HEK293 (cell line): ENCODE measurements around the gene KLRC1.
"Not testable (repeated sequence)": the region's sequence is repeated elsewhere in the genome, so short reads cannot be mapped to it uniquely, and the experiment has no call there.

Source experiments
- CTCF ChIA-PET: fragments of 350-600 bp; formaldehyde crosslinking; extraction: SDS; loops from one replicate; lab custom pipeline; 2021; ENCODE audit warnings: antibody characterized with exemption; lab: Yijun Ruan, JAX
- POLR2A ChIA-PET: fragments of 300-600 bp; formaldehyde crosslinking; extraction: SDS; loops from one replicate; lab custom pipeline; 2020; ENCODE audit warnings: antibody characterized with exemption, inconsistent platforms; lab: Yijun Ruan, JAX
- H3K27ac ChIP-seq: fragments of 200-500 bp; sonication (Bioruptor generic); 2 replicates; pipeline ENCODE4 v1.5.1; 2014; ENCODE audit warnings: low read depth, low read length, control low read depth, inconsistent platforms; ENCODE audit errors: extremely low read depth
- H3K36me3 ChIP-seq, 2 experiments: fragments of 200-500 bp in 1 of 2; sonication (Bioruptor generic) in 1 of 2; 1 replicate in 1 of 2; 2 replicates in 1 of 2; pipeline ENCODE4 v1.5.1; 2014 to 2017; ENCODE audit warnings: inconsistent platforms in 2 of 2, low read length in 2 of 2; ENCODE audit not compliant: control insufficient read depth in 2 of 2, insufficient read depth in 1 of 2
- H3K4me1 ChIP-seq: fragments of 200-500 bp; sonication (Bioruptor generic); 2 replicates; pipeline ENCODE4 v1.5.1; 2014; ENCODE audit warnings: mild to moderate bottlenecking, low read length, inconsistent platforms; ENCODE audit not compliant: control insufficient read depth, insufficient read depth
- H3K4me3 ChIP-seq: 2 replicates; pipeline ENCODE4 v1.5.1; 2011; ENCODE audit warnings: low read depth, mild to moderate bottlenecking, control low read depth, low read length, moderate library complexity
- H3K9me3 ChIP-seq: fragments of 200-500 bp; sonication (Bioruptor generic); 2 replicates; pipeline ENCODE4 v1.5.1; 2014; ENCODE audit warnings: low read depth, low read length, inconsistent platforms; ENCODE audit not compliant: control insufficient read depth, insufficient read depth
- INSM2 ChIP-seq: fragments of 450-650 bp; formaldehyde crosslinking; IDR thresholded peaks from 2 replicates; pipeline ENCODE4 v1.5.1; 2016; ENCODE audit warnings: missing biosample characterization, missing genetic modification characterization
- SCRT1 ChIP-seq: fragments of 450-650 bp; formaldehyde crosslinking; IDR thresholded peaks from 2 replicates; pipeline ENCODE4 v1.5.1; 2016; ENCODE audit warnings: missing biosample characterization, missing genetic modification characterization, borderline replicate concordance
- TSHZ1 ChIP-seq: fragments of 450-650 bp; formaldehyde crosslinking; IDR thresholded peaks from 2 replicates; pipeline ENCODE4 v1.5.1; 2016; ENCODE audit warnings: missing biosample characterization, missing genetic modification characterization, borderline replicate concordance
- ZBTB26 ChIP-seq: fragments of 450-650 bp; formaldehyde crosslinking; optimal IDR thresholded peaks from 2 replicates; pipeline ENCODE3; 2016; ENCODE audit warnings: missing biosample characterization, mild to moderate bottlenecking, missing genetic modification characterization
- ZBTB49 ChIP-seq: fragments of 450-650 bp; formaldehyde crosslinking; IDR thresholded peaks from 2 replicates; pipeline ENCODE4 v1.5.1; 2016; ENCODE audit warnings: missing biosample characterization, missing genetic modification characterization, low read depth
- ZNF18 ChIP-seq: fragments of 450-650 bp; formaldehyde crosslinking; IDR thresholded peaks from 2 replicates; pipeline ENCODE4 v1.5.1; 2016; ENCODE audit warnings: missing biosample characterization, missing genetic modification characterization
- ZNF221 ChIP-seq: fragments of 450-650 bp; formaldehyde crosslinking; IDR thresholded peaks from 2 replicates; pipeline ENCODE4 v1.5.1; 2017; ENCODE audit warnings: missing biosample characterization, missing genetic modification characterization, borderline replicate concordance
- ZNF223 ChIP-seq: fragments of 450-650 bp; formaldehyde crosslinking; IDR thresholded peaks from 2 replicates; pipeline ENCODE4 v1.5.1; 2016; ENCODE audit warnings: missing biosample characterization, missing genetic modification characterization
- ZNF335 ChIP-seq: fragments of 450-650 bp; formaldehyde crosslinking; conservative IDR thresholded peaks from 2 replicates; pipeline ENCODE4 v1.5.1; 2016; ENCODE audit warnings: missing biosample characterization, missing genetic modification characterization
- ZNF629 ChIP-seq: fragments of 450-650 bp; formaldehyde crosslinking; IDR thresholded peaks from 2 replicates; pipeline ENCODE4 v1.5.1; 2017; ENCODE audit warnings: missing biosample characterization, missing genetic modification characterization
- ZNF664 ChIP-seq: fragments of 450-650 bp; formaldehyde crosslinking; IDR thresholded peaks from 2 replicates; pipeline ENCODE4 v1.5.1; 2016; ENCODE audit warnings: missing biosample characterization, missing genetic modification characterization
- ZNF843 ChIP-seq: fragments of 450-650 bp; formaldehyde crosslinking; IDR thresholded peaks from 2 replicates; pipeline ENCODE4 v1.5.1; 2016; ENCODE audit warnings: missing biosample characterization, missing genetic modification characterization

KLRC1 gene

GRCh38 chr12:10398168-10398567 lies 55.0 kb downstream of the KLRC1 start (continued):
- no peak for TF ChIP-seq ZNF221 (tag by site-specific recombination)
- no peak for TF ChIP-seq SCRT1
- TF ChIP-seq ZNF335 (tag by site-specific recombination): no peak
- TF ChIP-seq ZNF629 (tag by site-specific recombination): no peak
- no peak for TF ChIP-seq ZBTB49 (tag by site-specific recombination)

- no peaks in the 10 kb centered on the region for H3K9me3 ChIP-seq
- POLR2A ChIA-PET: no interaction called here
- CTCF ChIA-PET: interaction anchor here (0.7 kb wide), 1 partner anchor 133 kb away, joined by 3 read pairs; no protein-coding TSS in a partner anchor
- no peak overlapping the region for H3K27ac ChIP-seq
- no peak overlapping the region for H3K4me3 ChIP-seq
- H3K4me1 ChIP-seq: peaks cover 13% of the 10 kb centered on the region
- H3K36me3 ChIP-seq: no peaks in the 10 kb centered on the region
- TF ChIP-seq TSHZ1: no peak
- no peak for TF ChIP-seq ZNF843 (tag by site-specific recombination)
- no peak for TF ChIP-seq ZNF223 (tag by site-specific recombination)
- no peak for TF ChIP-seq INSM2 (tag by site-specific recombination)
- TF ChIP-seq ZNF664 (tag by site-specific recombination): no peak
- TF ChIP-seq ZBTB26 (tag by site-specific recombination): no peak
- TF ChIP-seq ZNF18 (tag by site-specific recombination): no peak
These were observed 55.9 kb downstream of the KLRC1 start for GRCh38 chr12:10397296-10397695.

- H3K4me3 ChIP-seq, H3K36me3 ChIP-seq, POLR2A ChIA-PET, CTCF ChIA-PET, H3K9me3 ChIP-seq, H3K27ac ChIP-seq: not testable (repeated sequence)
- H3K4me1 ChIP-seq: peaks cover 19% of the 10 kb centered on the region
These were observed 57.0 kb downstream of the KLRC1 start for GRCh38 chr12:10396176-10396575.
